GM12878 (cell line): ENCODE data around the gene SDC1. TPM values are rescaled to one million over a fixed set of nuclear protein-coding genes. Genes with fewer than 3 reads are reported as not detected.

Experiments used
- BMI1 ChIP-seq: fragments of 450-650 bp; IDR thresholded peaks from 2 replicates; pipeline ENCODE4 v1.6.1; 2016; ENCODE audit warnings: mild to moderate bottlenecking, moderate library complexity, borderline replicate concordance
- CBFB ChIP-seq: IDR thresholded peaks from 2 replicates; pipeline ENCODE4 v1.6.1; 2016; ENCODE audit warnings: antibody characterized with exemption, low read depth
- CHD2 ChIP-seq: IDR thresholded peaks from 2 replicates; pipeline ENCODE4 v1.6.1; 2011; ENCODE audit warnings: low read depth, low read length, improper control_type of control experiment, borderline replicate concordance
- ETV6 ChIP-seq, 2 experiments: fragments of 450-650 bp in 1 of 2; IDR thresholded peaks in 1 of 2; conservative IDR thresholded peaks in 1 of 2; 2 replicates each; pipeline ENCODE4 v1.6.1; 2014; ENCODE audit warnings: antibody characterized with exemption in 1 of 2, borderline replicate concordance in 1 of 2, low read depth in 1 of 2, mild to moderate bottlenecking in 1 of 2, moderate library complexity in 1 of 2
- FOS ChIP-seq: IDR thresholded peaks from 3 replicates; pipeline ENCODE4 v1.6.1; 2011; ENCODE audit warnings: borderline replicate concordance; ENCODE audit not compliant: insufficient read length; ENCODE audit errors: extremely low read depth
- HDAC2 ChIP-seq: fragments of 200-600 bp; sonication (generic); IDR thresholded peaks from 2 replicates; pipeline ENCODE4 v1.6.1; 2017
- IKZF1 ChIP-seq: fragments of 450-650 bp; conservative IDR thresholded peaks from 2 replicates; pipeline ENCODE4 v1.6.1; 2017; ENCODE audit warnings: antibody characterized with exemption, mild to moderate bottlenecking
- KDM1A ChIP-seq: fragments of 200-600 bp; sonication (generic); IDR thresholded peaks from 2 replicates; pipeline ENCODE4 v1.6.1; 2016; ENCODE audit warnings: borderline replicate concordance
- MTA2 ChIP-seq: fragments of 450-650 bp; IDR thresholded peaks from 2 replicates; pipeline ENCODE4 v1.6.1; 2016; ENCODE audit warnings: low read depth, mild to moderate bottlenecking, moderate library complexity
- NBN ChIP-seq: fragments of 450-650 bp; IDR thresholded peaks from 2 replicates; pipeline ENCODE4 v1.6.1; 2016
- NR2F1 ChIP-seq: fragments of 450-650 bp; conservative IDR thresholded peaks from 2 replicates; pipeline ENCODE4 v1.6.1; 2017; ENCODE audit warnings: mild to moderate bottlenecking
- SPI1 ChIP-seq: IDR thresholded peaks from 2 replicates; pipeline ENCODE4 v1.6.1; 2011; ENCODE audit warnings: low read depth, mild to moderate bottlenecking, low read length, moderate library complexity, borderline replicate concordance; ENCODE audit not compliant: insufficient read depth
- SREBF2 ChIP-seq: IDR thresholded peaks from 2 replicates; pipeline ENCODE4 v1.6.1; 2012; ENCODE audit warnings: mild to moderate bottlenecking, low read length
- ZNF207 ChIP-seq: fragments of 450-650 bp; IDR thresholded peaks from 2 replicates; pipeline ENCODE4 v1.6.1; 2014; ENCODE audit warnings: antibody characterized with exemption, mild to moderate bottlenecking, borderline replicate concordance
- ZNF384 ChIP-seq: IDR thresholded peaks from 2 replicates; pipeline ENCODE4 v1.6.1; 2012; ENCODE audit warnings: low read depth, mild to moderate bottlenecking, low read length, improper control_type of control experiment, borderline replicate concordance
- ZNF592 ChIP-seq: fragments of 450-650 bp; IDR thresholded peaks from 2 replicates; pipeline ENCODE4 v1.6.1; 2017; ENCODE audit warnings: mild to moderate bottlenecking, moderate library complexity
- polyA plus RNA-seq, 11 experiments: library from polyadenylated mRNA; depleted of rRNA in 4 of 11; unstranded in 6 of 11; stranded (reverse) in 5 of 11; fragments of >200 nt; fragmentation: Nextera tagmentation in 4 of 11; fragmentation: Illumina TruSeq in 1 of 11; extraction: Ambion mirVana in 4 of 11; extraction: Trizol in 1 of 11; gene quantifications; 1 replicate in 1 of 11; 2 replicates in 10 of 11; pipeline versions ENCODE4 v1.2.1 to v1.2.3, GENCODE V29; 2011 to 2016; ENCODE audit warnings: inconsistent platforms in 2 of 11, missing spikeins in 2 of 11, low read depth in 1 of 11
- total RNA-seq, 4 experiments: library from RNA; depleted of rRNA in 3 of 4; stranded (reverse); fragments of >200 nt in 3 of 4; fragmentation: Illumina TruSeq in 1 of 4; extraction: Trizol in 1 of 4; gene quantifications; 2 replicates each; pipeline versions ENCODE4 v1.2.1 to v1.2.3, GENCODE V29; 2013 to 2021
- TF ChIP-seq, protein P1 (sequence below): fragments of 450-650 bp; IDR thresholded peaks from 2 replicates; pipeline ENCODE4 v1.6.1; 2017; ENCODE audit warnings: borderline replicate concordance
- TF ChIP-seq, protein P2 (sequence below): fragments of 450-650 bp; IDR thresholded peaks from 2 replicates; pipeline ENCODE4 v1.6.1; 2018; ENCODE audit warnings: mild to moderate bottlenecking, low read depth, moderate library complexity; ENCODE audit not compliant: partially characterized antibody

Gene SDC1
- total and polyA plus RNA-seq, 10 of the 15 experiments (the other 5 are each of a cell fraction or from before 2014, with no cell fraction given) = 0.85 to 36.8 (median 23.7) TPM

DNA sequence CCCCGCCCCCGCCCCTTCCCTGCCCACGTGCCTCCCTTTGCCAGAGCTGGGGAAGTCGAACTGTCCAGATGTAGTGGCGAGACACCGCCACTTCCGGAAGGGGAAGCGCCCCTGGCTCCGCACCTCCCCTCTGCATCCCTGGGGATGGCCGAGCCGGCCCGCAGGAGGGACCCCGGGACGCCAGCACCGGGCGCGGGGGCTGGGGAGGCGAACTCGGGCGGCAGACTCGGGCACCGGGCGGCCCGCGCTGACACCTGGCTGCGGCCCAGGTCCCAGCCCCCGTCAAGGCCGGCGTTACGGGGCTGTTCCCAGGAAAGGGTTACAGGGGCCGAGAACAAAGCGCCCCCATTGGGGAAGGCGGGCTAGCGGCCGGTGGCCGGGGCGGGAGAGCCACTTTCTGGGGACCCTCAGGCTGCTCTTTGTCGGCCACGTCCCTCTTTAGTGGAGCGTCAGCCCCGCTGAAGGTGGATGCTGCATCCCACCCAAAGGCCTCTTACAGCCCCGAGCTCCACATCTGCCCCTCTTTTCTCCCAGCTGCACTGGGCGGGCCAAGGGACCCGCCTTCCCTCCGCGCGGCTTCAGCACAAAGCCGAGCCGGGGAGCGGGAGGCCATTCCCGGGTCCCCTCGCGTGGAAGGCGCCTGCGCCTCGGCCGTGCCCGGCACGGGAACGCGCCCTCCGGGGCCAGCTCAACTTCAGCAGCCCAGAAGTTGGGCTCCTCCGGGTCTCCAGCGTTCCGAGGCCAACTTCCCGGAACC lies 1.3 kb downstream of the SDC1 start (continued):
- TF ChIP-seq NR2F1 = peak; percentile 14; the same call in 1 of the 2 replicates
- no peak for TF ChIP-seq CHD2
- no peak for TF ChIP-seq FOS
- TF ChIP-seq ETV6 (conservative IDR thresholded peaks at IDR 0.05 in 1 of 2, IDR thresholded peaks at IDR 0.05 in 1 of 2; ENCODE audit: borderline replicate concordance in 1 of 2, low read depth in 1 of 2) = no peak
- no peak for TF ChIP-seq ZNF384
- TF ChIP-seq MTA2 = no peak
- no peak for TF ChIP-seq KDM1A
- TF ChIP-seq BMI1 = no peak
- no peak for TF ChIP-seq SREBF2
- TF ChIP-seq ZNF592 = no peak
- TF ChIP-seq CBFB = no peak
- no peak for TF ChIP-seq NBN
- peak; percentile 61 for TF ChIP-seq IKZF1
- TF ChIP-seq SPI1 = no peak
- TF ChIP-seq, protein P1, sequence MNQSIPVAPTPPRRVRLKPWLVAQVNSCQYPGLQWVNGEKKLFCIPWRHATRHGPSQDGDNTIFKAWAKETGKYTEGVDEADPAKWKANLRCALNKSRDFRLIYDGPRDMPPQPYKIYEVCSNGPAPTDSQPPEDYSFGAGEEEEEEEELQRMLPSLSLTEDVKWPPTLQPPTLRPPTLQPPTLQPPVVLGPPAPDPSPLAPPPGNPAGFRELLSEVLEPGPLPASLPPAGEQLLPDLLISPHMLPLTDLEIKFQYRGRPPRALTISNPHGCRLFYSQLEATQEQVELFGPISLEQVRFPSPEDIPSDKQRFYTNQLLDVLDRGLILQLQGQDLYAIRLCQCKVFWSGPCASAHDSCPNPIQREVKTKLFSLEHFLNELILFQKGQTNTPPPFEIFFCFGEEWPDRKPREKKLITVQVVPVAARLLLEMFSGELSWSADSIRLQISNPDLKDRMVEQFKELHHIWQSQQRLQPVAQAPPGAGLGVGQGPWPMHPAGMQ = no peak
- no peak for TF ChIP-seq HDAC2
- TF ChIP-seq, protein P2, sequence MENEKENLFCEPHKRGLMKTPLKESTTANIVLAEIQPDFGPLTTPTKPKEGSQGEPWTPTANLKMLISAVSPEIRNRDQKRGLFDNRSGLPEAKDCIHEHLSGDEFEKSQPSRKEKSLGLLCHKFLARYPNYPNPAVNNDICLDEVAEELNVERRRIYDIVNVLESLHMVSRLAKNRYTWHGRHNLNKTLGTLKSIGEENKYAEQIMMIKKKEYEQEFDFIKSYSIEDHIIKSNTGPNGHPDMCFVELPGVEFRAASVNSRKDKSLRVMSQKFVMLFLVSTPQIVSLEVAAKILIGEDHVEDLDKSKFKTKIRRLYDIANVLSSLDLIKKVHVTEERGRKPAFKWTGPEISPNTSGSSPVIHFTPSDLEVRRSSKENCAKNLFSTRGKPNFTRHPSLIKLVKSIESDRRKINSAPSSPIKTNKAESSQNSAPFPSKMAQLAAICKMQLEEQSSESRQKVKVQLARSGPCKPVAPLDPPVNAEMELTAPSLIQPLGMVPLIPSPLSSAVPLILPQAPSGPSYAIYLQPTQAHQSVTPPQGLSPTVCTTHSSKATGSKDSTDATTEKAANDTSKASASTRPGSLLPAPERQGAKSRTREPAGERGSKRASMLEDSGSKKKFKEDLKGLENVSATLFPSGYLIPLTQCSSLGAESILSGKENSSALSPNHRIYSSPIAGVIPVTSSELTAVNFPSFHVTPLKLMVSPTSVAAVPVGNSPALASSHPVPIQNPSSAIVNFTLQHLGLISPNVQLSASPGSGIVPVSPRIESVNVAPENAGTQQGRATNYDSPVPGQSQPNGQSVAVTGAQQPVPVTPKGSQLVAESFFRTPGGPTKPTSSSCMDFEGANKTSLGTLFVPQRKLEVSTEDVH = no peak
- TF ChIP-seq ZNF207 = no peak
